Measurements from ENCODE around the gene SLC35A2.

Gene SLC35A2

GRCh38 chrX:48909703-48910294, 1.6 kb downstream of the SLC35A2 start:
- no peak for DNase-seq (ENCODE audit: low read depth)
- no peak for TF ChIP-seq CTCF (conservative IDR thresholded peaks at IDR 0.05; ENCODE audit: low read depth, low read length)
- H3K4me3 ChIP-seq (ENCODE audit: low read depth, low read length), result peak overlapping the region; percentile 80

- no peak for TF ChIP-seq CTCF (conservative IDR thresholded peaks at IDR 0.05; ENCODE audit: low read depth, low read length)
- no peak overlapping the region for H3K4me3 ChIP-seq (ENCODE audit: low read depth, low read length)
- no peak for DNase-seq (ENCODE audit: low read depth)
Observed at GRCh38 chrX:48908600-48908999, 2.8 kb downstream of the SLC35A2 start.

DNA sequence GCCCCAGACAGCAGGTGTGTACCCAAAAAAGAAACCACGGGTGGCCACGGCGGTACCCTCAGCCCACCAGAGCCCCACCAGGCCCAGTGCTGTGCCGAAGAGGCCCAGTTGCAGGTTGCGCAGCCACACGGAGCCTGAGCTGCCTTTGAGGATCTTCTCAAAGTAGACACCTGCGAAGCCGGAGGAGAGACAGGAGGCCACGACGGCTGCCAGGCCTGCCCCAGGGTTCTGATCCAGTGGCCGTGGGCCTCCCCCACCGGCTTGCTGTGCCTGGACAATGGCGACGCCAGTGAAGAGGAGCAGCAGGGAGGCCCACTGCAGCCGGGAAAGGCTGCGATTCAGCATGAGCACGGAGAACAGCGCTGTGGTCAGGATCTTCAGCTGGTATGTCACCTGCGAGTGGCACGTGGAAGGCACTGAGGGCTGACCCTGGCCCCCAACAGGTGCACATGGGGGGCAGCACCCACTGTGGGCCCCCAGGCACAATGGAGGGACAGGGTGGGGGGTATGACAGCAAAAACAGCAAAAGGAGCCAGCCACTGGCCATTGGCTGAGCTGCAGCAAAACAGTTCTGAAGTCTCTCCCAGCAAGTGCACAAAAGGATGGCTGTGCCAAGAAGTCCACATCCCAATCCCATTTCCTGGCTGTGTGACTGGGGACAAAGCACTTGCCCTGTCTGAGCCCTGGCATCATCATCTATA, 6.2 kb downstream of the SLC35A2 start:
- no peak overlapping the region for H3K4me3 ChIP-seq (ENCODE audit: low read depth, low read length)
- no peak for DNase-seq (ENCODE audit: low read depth)
- no peak for TF ChIP-seq CTCF (conservative IDR thresholded peaks at IDR 0.05; ENCODE audit: low read depth, low read length)

- no peak for TF ChIP-seq CTCF (conservative IDR thresholded peaks at IDR 0.05; ENCODE audit: low read depth, low read length)
- no peak overlapping the region for H3K4me3 ChIP-seq (ENCODE audit: low read depth, low read length)
Observed at GRCh38 chrX:48904626-48905025, 6.8 kb downstream of the SLC35A2 start.

DNA sequence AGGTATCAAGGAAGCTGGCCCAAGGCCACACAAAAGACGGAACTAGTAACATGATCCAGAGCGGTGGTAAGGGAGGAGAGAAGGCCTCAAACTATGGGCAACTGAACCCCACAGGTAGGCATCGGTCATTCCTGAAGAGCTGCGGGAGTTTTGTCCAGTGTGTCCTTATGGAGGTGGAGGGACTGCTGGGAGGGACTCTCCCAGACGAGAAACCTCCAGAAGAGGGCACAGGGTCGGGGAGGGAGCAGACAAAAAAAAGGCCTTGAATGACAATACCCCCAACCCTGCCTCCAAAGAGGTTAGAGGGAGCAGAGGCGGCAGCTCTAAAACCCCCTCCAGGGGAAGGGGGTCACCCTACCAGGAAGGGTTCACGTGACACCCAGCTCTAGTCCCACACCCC, 7.3 kb downstream of the SLC35A2 start:
- no peak overlapping the region for H3K4me3 ChIP-seq (ENCODE audit: low read depth, low read length)
- TF ChIP-seq CTCF (conservative IDR thresholded peaks at IDR 0.05; ENCODE audit: low read depth, low read length), result no peak
- DNase-seq (ENCODE audit: low read depth), result no peak

More at GRCh38 chrX:48904626-48905025, 6.8 kb downstream of the SLC35A2 start:
- DNase-seq (ENCODE audit: low read depth), result no peak

DNA sequence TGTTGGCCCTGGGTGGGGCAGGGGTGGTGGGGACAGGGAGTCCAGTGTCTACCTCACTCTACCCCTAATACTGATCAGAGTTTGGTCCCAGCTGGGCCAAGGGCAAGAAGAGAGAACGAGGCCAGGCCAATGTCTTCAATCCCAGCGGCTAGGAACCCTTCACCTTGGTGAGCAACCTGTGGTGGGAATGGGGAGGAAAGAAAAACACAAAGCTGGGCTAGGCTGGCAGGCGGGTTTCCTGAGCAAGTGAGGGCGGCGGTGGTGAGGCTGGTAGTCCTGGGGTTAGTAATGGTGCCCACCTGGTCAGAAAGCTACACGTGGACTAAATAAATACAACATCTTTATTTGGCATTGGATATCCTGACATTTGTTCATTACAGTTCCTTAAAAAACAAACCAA, 8.2 kb downstream of the SLC35A2 start:
- no peak for TF ChIP-seq CTCF (conservative IDR thresholded peaks at IDR 0.05; ENCODE audit: low read depth, low read length)
- no peak overlapping the region for H3K4me3 ChIP-seq (ENCODE audit: low read depth, low read length)
- no peak for DNase-seq (ENCODE audit: low read depth)

DNA sequence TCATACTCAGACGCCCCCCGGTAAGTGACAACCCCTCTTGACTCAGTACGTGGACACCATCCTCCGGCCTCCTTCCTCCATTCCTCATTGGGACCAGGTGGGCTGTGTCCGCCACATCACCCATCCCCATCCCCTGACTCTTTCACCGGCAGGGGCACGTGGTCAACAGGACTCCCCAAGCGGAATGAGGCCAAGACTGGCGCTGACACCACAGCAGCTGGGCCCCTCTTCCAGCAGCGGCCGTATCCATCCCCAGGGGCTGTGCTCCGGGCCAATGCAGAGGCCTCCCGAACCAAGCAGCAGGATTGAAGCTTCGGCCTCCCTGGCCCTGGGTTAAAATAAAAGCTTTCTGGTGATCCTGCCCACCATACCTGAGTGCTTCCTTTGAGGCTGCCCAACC, 8.7 kb downstream of the SLC35A2 start:
- no peak overlapping the region for H3K4me3 ChIP-seq (ENCODE audit: low read depth, low read length)
- no peak for TF ChIP-seq CTCF (conservative IDR thresholded peaks at IDR 0.05; ENCODE audit: low read depth, low read length)
- no peak for DNase-seq (ENCODE audit: low read depth)
